HG02610 (cell line): ENCODE results near the gene PRKCD.
"Not testable (repeated sequence)": the region's sequence is repeated elsewhere in the genome, so short reads cannot be mapped to it uniquely, and the experiment has no call there.

Source experiments
- ATAC-seq: cut with Tn5 transposase; IDR thresholded peaks from one replicate; pipeline ENCODE4 v1.9.1; 2021; ENCODE audit warnings: mild to moderate bottlenecking, moderate library complexity; ENCODE audit not compliant: unreplicated experiment

Gene PRKCD

DNA sequence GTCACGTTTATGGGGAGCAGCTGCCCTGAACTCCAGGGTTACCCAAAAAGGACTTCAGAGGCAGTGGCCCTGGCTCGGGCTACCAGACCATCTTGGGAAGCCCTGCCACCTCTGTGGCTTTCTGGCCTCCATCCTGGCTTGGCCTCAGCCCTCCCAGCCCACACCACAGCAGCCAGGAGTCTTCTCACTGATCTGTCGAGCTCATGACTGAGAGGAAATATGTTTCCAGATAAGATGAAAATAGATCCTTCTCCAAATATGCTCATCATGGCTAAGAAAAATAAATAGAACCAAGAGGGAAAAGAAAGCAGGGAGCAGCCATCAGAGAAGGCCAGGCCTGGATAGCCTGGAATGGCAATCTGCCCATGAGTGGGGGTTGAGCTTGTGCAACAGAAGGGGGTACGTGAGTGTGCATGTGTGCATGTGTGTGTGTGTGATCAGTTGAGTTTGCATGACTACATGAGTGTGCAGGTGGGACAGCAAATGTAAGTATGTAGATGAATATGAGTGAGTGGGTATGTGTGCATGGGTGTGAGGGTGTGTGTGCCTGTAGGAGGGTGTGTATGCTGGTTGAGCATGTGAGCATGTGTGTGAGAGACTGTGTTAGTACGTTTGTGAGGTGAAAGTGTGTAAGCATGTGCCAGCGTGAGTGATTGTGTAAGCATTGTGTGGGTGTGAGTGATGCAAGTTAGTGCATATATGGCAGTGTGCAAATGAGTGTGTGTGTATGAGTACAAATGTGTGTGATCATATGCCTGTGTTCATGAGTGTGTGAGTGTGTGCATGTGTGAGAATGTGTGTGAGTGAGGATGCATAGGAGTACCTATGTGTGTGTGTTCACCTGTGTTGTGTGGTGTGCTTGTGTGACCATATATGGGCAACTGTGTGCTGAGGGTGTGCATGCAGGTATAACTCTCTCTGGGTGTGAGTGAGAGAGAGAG lies 20.8 kb upstream of the PRKCD start:
- ATAC-seq: no peak

DNA sequence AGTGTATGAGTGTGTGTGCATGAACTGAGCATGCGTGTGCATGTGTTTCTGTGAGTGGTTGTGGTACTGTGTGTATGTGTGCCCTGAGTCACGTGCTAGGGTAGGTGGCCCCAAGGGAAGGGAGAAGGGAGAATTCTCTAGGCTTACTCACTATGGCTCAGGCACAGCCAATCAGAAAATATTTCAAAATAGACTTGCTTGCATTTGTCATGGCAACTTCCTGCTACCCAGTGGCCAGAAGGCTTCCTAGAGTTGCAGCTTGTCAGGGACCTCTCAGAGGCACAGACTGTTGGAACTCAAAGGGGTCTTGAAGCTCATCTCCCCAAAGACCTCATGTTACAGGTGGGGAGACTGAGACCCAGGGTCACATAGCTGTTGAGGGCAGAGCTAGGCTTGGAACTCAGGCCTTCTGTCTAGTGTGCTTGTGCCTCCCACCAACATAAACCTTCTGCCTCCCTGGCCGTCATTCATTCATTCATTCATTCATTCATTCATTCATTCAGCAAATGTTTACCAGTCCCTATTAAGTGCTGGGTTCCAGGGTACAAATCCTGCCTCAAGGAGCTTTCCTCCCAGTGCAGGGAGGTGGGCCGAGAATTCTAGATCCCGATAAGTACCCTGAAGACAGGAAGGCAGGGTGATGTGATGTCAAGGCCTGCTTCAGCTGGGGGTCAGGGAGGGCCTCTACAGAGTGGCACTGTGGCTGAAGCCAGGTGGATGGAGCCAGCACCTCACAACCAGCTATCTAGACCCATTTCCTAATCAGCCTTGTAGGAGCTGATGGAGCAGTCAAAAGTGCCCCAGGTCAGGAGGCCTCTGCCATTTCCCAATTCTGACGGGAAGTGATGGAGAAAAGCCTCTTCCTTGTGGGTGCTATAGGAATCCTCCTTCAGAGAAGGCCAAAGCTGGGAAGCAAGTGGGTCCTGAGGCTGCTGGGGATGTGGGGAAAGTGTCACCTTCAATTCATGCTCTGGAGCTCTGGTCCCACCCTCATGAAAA lies 19.9 kb upstream of the PRKCD start:
- no peak for ATAC-seq

DNA sequence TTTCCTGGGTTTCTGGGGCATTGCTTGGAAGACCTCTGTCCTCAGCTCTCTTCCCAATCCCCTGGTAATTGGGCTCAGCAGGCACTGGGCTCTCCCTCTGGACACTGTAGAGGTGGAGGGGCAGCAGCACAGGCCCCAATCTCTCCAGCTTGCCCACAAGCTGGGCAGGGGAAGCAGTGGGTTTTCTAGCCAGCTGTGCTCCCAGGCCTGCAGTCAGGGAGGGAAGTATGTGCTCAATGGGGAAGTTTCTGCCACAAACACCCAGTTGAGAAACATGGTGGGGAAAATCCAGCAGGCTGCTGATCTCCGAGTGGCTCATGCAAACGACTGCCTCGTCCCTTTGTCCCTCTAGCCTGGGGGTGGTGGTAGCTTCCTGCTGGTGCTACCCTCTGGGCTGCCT lies 18.0 kb upstream of the PRKCD start:
- peak; percentile 58 for ATAC-seq

DNA sequence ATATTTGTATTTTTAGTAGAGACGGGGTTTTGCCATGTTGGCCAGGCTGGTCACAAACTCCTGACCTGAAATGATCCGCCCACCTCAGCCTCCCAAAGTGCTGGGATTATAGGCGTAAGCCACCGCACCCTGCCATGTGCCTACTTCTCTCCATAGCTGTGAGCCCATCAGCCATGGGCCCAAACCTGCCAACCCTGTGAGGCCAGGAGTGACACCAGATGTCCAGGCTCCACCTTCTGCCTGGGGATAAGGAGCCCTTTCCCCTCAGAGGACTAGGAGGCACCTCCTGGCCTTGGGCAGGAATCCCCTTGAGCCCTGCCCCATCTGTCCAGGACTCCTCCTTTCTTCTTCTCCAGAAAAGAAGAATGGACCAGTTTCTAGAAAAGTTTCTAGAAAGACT lies 16.6 kb upstream of the PRKCD start:
- ATAC-seq: no peak

DNA sequence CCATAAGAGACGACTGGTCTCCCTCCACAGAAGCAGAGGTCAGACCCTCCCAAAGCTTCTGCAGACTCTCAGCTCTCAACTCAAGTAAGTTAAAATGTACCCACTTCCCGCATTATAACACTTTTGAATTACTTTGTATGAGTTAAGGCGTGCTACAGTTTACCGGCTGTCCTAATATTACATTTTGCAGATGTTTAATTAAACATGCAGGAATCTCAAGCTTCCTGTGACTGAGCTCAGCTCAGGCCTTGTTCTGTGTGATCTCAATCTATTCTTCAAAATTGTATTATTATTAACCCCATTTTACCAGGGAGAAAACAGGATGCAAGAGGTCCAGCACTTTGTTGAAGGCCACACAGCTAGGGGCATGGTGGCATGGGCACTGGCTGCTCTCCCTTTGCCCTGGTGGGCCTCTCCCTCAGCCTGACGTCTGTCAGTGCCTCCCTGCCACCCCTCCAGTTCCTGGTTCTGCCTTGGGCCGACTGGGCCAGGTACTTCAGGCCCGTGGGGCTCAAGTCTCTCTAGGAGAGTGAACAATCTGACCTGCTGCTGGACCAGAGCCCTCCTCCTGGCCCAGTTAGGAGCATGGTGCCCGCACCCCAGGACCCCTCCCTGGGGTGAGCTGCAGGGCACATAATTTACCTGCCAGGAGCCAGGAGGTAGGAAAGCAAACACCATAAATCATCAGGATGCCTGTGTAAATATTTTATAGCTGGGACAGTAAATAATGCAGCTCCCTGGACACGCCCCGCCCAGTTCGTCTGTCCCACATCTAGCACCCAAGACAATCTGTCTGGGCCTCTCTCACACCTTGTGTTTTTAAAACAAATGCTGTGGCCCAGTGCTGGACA lies 15.9 kb upstream of the PRKCD start:
- no peak for ATAC-seq

DNA sequence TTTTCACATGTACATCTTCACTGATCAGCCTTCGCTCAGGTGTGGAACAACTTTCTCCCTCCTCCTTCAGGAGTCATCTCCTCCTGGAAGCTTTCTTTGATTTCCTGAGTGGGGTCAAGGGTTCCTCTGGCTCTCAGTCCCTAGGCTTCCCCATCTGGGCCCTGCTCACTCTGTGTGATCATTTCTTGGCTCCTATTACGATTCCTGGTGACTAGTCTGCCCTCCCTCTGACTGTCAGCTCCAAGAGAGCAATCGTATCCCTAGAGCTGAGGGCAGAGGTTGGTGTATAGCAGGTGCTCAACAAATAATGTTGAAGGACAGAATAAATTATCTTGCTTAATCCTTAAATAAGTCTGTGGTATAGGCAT lies 15.3 kb upstream of the PRKCD start:
- no peak for ATAC-seq

DNA sequence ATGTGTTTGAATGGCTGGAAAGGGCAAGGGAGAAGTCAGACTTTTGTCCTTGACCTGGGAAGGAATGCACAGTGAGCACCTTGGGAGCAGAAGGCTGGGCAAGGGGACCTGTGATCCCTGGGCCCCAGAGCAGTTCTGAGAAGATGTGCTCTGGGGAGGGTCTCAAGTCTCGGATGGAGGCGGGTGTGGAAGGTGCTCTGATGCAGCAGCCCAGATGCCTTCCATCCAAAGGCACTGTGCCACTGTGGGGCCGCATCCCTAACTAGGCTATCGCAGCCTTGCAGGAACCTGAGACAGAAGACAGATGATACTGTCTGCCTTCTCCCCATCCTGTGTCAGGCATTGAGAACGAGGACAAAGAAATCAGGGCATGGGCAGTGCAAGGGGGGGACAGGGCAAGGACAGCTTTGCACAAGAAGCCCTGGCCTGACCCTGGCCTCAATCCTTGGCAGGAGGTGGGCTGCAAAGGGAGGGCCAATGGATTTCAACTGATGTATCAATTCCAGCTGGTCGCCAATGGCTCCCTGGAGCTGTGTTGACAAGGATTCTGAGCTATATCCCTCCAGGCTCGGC lies 14.6 kb upstream of the PRKCD start:
- no peak for ATAC-seq

DNA sequence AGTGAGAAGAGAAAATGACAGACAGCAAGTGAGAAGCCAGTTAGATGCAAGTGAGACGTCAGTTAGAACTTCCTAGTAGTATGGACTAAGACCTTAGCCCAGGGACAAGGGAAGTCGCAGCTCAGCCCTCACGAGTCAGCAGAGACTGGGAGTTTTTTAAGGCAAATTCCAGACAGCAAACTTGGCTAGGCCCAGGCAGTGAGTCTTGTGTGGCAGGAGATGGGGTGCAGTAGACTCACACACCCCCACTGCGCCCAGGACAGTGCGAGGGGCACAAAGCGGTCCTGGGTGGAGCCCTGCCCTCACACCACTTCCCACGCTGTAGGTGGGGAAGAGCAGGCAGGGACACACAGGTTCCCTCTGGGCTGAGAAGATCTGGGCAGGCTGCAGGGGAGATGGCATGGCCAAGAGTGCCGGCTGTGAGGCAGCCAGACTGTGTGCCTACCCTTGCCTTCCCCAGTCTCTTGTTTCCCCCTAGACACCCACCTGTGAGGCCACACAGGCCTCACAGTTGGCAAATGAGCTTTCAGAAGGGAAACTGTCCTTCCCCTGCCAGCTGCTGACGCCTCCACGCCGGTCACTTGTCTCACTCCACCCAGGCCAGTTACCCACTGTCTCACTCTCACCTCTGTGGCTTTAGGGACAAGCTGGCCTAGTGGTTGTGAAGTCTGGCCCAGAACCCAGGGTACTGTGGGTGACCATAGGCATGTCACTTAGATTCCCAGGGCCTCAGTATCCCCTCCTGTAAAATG lies 13.7 kb upstream of the PRKCD start:
- no peak for ATAC-seq

DNA sequence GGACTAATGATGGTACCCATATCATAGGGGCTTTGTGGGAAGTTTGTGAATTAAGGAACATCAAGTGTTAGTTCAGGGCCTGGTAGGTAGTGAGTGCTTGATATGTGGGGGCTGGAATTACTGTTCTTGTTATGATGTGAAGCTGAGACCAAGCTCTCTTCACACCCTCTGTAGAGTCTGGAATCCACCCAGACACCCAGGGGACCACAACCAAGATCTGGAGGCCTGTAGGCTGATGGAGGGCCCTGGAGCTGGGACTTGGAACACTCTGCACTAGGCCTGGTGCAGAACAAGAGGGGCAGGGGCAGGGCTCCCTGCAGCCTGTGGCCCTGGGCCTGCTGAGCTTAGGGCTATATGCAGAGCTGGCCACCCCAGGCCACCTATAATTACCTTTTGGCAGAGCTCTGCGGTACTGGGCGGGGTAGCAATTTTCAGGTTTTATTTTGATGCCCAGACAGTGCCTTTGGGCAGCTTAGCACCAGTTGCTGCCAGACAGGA lies 13.1 kb upstream of the PRKCD start:
- peak; percentile 48 for ATAC-seq

DNA sequence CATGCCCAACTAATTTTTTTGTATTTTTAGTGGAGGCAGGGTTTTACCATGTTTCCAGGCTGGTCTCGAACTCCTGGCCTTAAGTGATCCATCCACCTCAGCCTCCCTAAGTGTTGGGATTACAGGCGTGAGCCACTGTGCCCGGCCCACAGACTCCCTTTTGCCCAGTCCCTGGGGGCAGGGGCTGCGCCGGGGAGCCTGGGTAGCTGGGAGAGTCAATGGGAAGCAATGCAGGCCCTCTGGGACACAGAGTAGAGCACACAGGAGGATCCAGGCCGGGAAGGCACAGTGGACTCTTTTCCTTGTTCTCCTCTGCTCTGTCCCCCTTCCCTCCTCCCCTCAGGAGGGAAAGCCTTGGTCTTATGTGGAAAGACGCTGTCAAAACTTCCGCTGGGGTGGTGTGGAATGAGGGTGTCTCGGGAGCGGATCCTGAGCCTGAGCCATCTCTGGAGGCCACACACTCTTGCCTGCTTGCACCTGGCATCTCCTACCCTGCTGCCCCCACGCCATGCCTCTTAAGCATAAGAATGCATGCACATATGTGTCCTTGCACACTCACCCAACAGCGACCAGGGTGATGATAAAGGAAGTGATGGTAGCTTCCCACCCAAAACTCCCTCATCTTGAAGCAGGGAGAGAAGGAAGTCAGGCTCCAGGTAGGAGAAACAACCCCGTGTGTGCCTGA lies 11.9 kb upstream of the PRKCD start:
- ATAC-seq: no peak

DNA sequence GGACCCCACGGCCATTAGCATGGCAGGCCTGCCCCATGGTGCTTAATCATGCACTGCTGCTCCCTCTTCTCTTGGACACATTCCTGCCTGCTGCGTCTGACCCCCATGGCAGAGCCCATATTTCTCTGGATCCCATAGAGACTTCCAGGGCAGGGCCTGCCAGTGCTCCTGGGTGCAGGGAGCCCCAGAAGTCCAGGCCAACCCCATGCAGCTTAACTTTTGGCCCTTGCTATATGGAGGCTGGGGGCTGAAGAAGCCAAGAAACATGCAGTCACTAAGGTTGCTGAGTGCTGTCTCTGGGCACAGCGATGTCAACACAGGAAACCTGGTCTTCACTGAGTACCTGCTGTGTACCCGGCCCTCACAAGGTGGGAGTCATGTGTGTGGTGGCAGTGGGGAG lies 11.3 kb upstream of the PRKCD start:
- no peak for ATAC-seq

DNA sequence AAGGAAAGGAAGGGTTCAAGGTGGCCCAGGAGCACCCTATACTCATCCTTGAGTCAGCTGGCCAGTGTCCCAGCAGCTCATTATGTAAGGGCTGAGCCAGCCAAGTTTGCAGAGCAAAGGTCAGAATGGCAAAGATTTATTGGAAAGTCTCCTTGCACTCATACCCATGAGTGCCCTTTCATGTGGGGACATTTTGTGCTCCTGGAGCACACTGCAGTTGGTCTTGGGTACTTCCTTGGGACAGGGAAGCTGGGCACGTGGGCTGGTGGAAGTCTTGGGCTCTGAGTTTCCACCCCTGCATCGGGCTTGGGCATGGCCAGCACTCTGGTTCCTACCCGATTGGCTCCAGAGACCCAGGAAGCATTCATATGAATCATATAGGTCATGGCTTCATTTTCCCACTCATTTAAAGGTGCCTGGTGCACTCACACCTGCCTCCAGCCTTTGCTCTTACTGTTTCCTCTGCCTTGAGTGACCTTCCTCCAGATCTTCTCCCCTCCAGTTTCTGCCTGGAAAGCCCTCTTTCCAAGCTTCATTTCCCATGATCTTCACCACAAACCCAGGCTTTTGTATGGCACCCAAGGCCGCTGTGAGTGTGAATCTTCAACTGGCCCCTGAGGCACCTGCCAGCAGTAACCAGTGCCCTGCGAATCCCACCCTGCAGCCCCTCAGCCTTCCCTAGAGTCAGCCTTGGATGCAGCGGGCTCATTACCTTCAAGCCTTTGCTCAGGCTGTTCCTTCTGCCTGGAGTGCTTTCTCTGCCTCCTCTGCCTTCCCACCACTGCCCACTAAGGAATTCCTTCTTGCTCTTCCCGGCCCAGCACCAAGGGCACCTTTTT lies 10.5 kb upstream of the PRKCD start:
- ATAC-seq: no peak

DNA sequence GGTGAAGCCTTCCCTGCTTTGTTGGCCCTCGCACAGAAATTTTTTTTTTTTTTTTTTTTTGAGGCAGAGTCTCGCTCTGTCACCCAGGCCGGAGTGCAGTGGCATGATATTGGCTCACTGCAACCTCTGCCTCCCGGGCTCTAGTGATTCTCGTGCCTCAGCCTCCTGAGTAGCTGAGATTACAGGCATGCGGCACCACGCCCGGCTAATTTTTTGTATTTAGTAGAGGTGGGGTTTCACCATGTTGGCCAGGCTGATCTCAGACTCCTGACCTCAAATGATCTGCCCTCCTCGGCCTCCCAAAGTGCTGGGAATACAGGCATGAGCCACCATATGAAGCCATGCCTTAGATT lies 9.9 kb upstream of the PRKCD start:
- ATAC-seq: not testable (repeated sequence)

DNA sequence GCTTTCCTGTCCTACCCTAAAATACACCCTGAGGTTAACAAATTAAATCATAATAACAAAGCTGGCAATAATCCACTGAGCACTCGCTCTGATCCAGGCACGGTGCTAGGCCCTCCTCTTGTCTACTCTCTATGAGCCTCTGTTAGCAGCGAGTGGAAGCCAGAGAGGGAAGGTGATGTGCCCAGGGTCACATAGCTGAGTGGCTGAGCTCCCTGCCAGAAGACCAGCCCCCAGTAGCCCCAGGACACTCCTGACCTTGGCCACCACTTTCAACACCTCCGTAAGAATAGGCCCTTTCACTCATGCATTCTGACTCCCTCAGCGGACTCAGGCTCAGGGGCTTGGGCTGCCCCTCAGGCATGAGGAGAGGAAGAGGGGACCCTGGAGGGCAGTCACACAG lies 9.5 kb upstream of the PRKCD start:
- ATAC-seq: no peak

DNA sequence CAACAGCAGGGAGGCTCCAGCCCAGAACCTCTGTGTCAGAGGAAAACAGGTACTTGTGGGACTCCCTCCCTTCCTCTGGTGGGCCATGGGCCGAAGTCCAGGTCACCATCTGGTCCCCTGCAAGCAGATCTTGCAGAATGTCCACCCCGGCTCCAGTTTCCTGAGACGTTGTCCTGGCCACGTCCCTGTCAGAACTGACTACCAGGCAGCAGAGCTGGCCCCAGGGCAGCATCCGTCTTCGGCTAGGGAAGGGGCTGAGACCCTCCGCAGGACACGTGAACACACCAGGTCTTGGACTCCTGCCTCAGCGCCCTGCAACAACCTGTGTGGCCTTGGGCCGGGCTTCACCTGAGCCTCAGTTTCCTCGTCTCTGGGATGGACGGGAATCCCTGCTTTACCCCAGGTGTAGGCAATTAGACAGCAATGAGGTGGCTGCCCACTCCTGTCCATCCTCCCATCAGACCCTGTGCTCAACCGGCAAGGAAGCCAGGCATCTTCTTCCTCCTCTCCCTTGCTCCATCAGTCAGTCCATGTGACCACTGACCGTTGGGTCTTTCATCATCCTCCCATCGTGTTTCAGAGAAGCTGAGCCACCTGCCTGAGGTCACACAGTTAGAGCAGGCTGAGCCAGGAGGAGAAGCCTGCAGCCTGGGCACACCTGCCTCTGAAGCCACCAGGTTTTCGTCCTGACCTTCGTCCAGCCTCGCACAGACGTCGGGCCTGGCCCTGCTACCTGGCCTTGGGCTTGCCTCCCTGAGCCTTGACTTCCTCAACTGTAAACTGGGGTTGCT lies 8.9 kb upstream of the PRKCD start:
- ATAC-seq: no peak

DNA sequence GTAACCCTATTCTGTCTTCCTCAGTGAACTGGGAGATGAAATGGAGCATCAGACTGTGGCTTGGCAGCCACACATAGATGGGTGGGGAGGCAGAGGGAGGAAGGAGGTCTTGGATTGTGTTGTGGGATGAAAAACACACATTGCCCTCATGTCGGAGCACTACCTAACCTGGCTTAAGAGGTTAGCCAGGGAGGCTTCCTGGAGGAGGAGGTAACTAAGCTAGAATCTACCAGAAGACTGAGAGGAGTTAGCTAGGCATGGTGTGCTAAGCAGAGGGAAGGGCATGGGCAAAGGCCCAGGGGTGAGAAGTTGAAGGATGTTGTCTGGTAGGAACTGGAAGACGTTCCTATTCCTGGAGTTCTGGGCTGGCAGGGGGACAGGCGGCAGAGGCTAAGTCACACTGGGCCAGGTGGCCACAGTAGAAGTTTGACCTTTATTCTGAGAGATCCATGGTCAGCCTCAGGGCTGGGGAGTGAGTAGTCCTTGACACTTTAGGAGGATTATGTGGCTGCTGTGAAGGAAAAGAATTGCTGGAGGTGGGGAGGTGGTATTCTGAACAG lies 7.7 kb upstream of the PRKCD start:
- no peak for ATAC-seq

DNA sequence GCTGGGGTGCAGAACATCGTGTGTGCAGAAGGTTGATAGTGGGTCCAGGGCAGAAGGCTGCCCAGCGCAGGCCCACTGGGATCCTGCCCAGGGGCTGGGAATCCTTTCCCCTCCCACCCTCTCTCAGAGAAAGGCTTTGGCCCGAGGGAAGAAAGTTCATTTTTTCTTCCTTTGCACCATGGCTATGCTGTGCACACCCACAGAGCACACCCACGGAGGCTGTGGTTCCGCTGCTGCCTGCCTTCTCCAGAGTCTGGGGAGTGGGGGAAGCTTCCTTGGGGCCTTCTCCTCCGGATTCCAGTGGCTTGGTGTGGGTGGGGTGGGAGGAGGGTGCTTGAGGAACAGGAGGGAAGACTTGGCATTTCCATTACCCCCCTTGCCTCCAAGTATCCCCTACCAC lies 7.0 kb upstream of the PRKCD start:
- ATAC-seq: no peak
